HL-60 (cell line): ENCODE data around the gene CPPED1.

Experiments
- CTCF ChIP-seq: IDR thresholded peaks from one replicate; pipeline ENCODE4 v1.5.1; 2011; ENCODE audit warnings: low read length, control low read depth, inconsistent platforms; ENCODE audit not compliant: insufficient read depth
- POLR2AphosphoS5 ChIP-seq: IDR thresholded peaks from 2 replicates; pipeline ENCODE4 v1.6.1; 2012; ENCODE audit warnings: low read depth

GRCh38 chr16:12677502-12677901 lies 126.2 kb downstream of the CPPED1 start:
- TF ChIP-seq CTCF: no peak
- no peak for TF ChIP-seq POLR2AphosphoS5
